NCI-H2107 (cell line): ENCODE measurements around the gene PPIF.

Experiments
- DNase-seq: peaks from one replicate; lab custom pipeline; 2025; lab: John Stamatoyannopoulos, UW

PPIF gene

GRCh38 chr10:79349072-79349491, 1.8 kb downstream of the PPIF start:
- no peak for DNase-seq

- no peak for DNase-seq
Observed at GRCh38 chr10:79349766-79350406, 2.6 kb downstream of the PPIF start.

GRCh38 chr10:79350407-79351154, 3.3 kb downstream of the PPIF start:
- no peak for DNase-seq

DNA sequence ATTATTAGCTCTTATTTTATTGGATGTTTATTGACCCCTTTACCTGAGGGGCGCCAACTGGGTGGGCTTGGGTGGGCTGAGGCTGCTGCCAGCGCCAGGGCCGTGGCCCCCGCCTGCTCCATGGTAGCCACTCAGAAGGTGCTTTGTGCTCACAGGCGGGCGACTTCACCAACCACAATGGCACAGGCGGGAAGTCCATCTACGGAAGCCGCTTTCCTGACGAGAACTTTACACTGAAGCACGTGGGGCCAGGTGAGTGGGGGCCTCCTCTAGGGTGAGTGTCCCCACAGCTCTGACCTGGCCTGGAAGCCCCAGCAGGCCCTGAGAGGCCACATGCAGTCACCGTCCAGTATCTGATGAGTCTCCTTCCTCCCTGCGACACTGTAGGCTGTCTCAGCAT, 4.1 kb downstream of the PPIF start:
- DNase-seq, result no peak

- DNase-seq, result no peak
Observed at GRCh38 chr10:79352035-79352877, 5.0 kb downstream of the PPIF start.

DNA sequence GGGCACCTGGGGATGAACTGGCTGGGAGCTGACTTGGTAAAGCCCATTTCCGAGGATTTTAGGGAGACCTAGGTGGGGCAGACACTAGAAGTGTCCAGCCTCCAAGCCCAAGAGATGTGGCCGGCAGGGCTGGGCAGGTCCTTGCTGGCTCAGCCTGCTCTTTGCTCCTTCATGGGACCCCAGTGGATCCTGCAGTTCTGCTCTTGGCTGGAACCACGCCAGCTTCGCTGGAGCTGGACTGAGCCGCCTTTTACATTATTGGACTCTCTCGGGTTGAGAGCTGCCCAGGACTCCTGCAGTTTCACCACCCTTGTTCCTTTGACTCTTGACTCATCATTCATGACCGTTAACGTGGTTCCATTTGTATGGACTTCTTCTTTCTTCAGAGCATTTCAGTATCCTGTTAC, 5.7 kb downstream of the PPIF start:
- DNase-seq, result no peak

DNA sequence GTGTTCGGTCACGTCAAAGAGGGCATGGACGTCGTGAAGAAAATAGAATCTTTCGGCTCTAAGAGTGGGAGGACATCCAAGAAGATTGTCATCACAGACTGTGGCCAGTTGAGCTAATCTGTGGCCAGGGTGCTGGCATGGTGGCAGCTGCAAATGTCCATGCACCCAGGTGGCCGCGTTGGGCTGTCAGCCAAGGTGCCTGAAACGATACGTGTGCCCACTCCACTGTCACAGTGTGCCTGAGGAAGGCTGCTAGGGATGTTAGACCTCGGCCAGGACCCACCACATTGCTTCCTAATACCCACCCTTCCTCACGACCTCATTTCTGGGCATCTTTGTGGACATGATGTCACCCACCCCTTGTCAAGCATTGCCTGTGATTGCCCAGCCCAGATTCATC, 6.5 kb downstream of the PPIF start:
- no peak for DNase-seq

- DNase-seq, result no peak
Observed at GRCh38 chr10:79354141-79354540, 6.9 kb downstream of the PPIF start.

- no peak for DNase-seq
Observed at GRCh38 chr10:79354615-79355014, 7.3 kb downstream of the PPIF start.

DNA sequence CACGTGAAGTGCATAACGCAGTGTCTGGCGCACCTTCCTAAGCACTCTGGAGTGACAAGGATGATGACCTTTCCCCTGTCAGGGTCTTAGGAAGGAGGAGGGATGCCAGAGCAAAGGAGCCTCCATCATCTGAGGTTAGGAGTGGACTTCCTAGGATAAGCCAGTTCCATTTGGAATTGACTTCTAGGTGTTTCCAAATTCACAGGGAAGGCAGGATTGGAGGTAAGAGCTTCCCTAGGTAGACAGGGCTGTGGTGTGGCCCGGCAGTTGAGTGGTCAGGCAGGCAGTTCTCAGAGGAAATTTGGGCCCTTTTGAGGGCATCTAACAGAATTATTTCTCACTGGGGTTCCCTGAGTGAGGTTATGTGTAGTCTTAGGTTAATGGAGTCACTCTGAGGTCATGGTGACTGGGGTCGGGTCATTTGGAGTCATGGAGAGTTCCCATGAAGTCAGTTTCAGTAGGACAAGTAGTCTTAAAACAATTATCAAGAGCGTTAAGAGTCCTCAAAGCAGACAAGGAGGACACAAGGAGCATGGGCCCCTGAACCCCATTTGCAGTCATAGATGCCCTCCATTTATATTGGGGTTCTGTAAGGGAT, 8.2 kb downstream of the PPIF start:
- DNase-seq, result no peak

GRCh38 chr10:79356104-79356503, 8.8 kb downstream of the PPIF start:
- DNase-seq, result no peak

GRCh38 chr10:79357180-79357579, 9.9 kb downstream of the PPIF start:
- DNase-seq, result no peak

DNA sequence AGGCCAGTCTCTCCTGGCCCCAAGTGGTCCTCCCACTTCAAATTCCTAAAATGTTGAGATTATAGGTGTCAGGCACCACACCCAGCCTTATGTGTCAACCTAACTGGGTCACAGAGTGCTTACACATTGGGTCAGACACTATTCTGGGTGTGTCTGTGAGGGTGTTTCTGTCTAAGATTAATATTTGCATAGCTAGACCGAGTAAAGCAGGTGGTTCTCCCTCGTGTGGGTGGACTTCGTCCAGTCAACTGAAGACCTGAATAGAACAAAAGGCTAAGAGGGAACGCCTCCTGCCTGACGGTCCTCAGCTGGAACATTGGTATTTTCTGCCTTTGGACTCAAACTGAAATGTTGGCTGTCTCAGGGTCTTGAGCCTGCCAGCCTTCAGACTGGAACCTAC, 11.5 kb downstream of the PPIF start:
- DNase-seq, result no peak

DNA sequence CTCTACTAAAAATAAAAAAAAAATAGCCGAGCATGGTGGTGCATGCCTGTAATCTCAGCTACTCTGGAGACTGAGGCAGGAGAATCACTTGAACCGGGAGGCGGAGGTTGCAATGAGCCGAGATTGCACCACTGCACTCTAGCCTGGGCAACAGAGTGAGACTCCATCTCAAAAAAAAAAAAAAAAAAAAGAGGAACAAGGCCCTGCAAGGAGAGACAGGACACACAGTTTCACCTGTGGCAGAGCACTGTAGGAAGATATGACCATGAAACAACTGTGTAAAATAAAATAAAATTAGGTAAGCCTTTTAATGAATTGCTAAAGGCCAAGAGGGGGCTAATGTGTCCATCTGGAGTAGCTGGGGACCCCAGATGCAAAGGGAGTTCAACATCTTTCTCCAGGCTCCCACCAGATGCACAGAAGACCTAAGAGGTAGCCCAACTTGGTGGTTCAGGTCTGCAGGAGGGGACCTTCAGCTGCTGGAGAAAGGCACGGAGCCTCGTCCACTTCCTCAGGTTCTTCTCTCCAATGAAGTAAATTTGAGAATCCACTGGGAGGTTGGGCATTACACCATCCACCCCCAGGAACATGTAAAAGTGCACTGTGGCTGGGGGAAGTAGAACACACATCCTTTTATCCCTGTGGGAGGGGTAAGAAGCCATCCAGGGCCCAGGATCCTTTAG, 12.7 kb downstream of the PPIF start:
- no peak for DNase-seq

DNA sequence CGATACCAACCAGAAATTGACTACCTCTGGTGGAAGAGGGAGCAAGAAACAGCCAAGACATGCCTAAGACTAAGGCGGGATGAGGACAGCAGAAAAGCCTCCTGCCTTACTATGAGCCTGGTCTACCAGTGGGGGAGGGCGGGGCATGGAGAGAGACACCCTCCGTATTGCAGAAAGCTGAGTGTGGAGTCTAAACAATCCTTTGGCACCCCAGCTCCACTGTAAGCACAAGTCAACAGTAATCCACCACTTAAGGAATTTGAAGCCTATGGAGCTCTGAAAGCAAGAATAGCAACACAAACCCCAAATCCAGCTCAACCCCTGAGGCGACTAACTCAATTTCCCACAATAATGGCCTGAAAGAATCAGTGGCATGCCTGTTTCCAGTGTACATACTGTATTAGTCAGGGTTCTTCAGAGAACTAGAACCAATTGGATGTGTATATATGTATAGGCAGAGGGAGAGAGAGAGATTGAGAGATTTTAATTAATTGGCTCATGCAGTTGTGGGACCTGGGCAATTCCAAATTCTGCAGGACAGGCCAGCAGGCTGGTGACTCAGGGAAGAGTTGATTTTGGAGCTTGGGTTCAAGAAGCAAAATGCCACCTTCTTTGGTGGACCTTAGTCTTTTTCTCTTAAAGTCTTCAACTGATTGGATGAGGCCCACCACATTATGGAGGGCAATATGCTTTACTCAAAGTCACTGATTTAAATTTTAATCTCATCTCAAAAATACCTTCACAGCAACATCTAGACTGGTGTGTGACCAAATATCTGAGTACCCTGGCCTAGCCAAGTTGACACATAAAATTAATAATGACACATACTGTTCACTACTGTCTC, 13.5 kb downstream of the PPIF start:
- no peak for DNase-seq

DNA sequence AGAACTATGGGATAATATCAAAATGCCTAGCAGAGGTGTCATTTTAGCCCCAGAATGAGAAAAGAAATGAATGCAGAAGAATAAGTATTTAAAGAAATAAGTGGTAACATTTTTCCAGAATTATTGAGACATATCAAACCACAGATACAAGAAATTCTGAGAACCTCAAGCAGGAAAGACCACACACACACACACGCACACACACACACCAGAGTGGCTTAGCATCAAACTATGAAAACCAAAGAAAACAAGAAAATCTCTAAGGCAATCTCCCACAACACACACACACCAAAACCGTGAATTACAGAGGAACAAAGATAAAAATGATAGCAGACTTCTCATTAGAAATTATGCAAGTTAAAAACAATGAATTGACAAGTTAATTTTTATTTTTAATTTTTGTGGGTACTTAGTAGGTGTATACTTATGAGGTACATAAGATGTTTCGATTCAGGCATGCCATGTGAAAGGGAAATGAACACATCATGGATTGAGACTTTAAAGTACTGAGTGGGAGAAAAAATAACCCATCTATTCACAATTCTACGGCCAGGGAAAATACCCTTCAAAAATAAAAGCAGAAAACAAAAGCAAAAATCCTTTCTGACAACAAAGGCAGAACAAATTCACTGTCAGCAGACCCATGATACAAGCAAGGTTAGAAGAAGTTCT, 14.6 kb downstream of the PPIF start:
- DNase-seq, result no peak

DNA sequence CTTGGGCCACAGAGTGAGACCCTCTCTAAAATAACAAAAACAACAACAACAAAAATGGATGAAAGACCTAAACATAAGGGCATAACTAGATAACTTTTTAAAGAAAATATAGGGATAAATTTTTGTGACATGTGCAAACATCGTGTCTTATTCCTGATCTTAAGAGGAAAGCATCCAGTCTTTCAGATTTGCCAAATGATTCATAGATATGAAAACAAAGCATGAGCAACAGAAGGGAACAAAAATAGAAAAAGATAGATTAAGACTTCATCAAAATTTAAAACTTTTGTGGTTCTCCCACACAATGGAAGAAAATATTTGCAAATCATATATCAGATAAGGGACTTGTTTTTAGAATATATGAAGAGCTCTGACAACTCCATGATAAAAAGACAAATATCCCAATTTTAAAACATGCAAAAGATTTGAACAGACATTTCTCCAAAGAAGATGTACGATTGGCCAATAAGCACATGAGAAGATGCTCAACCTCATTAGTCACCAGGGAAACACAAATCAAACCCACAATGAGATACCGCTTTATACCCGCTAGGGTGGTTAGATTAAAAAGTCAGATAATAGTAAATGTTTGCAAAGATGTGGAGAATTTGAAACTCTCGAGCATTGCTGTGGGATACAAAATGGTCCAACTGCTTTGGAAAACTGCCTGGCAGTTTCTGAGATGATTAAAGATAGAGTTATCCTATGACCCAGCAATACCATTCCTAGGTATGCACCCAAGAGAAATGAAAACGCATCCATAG, 20.3 kb downstream of the PPIF start:
- DNase-seq, result no peak

- DNase-seq, result no peak
Observed at GRCh38 chr10:79372871-79373270, 25.6 kb downstream of the PPIF start.

DNA sequence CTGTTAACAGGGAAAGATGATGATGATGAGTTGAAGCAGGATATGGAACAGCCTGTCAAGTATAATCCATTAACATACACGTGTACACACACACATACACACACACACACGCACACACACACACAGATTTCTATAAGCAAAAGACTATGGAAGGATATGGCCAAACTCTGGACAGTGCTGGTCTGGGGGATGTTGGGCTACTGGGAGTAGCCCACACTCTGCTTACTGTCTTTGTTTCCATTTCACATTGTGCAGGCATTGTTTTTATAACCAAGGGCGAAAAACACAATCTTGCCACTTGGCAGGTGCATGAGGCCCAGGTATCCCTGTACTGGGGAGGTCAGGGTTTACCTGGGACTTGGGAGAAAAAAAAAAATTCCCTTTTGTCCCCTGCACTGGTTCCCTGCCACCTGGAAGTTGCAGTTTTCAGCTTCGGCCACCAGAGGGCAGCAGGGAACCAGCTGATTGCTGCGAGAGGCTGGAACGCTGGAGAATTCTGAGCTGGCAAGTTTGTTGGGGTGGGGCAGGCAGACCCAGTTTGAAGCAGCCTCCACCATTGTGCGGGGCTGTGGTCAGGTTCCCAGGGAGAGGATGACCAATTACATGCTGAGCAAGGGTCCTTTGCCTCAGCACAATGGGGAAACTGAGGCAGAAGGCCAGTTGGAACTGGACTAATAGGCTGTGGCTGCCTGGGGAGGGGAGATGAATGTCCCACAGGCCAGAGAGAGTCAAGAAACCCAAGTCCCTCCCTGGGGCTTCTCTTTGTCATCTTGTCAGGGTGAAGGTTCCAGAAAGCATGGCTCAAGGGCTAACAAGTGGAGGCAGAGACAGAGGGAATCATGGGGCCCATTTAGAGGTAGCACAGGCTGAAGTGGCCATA, 27.3 kb downstream of the PPIF start:
- peak; percentile 22 for DNase-seq
